Mesothelial cell of epicardium (in vitro differentiated cells): Measurements from ENCODE around the gene ARPC5. TPM values are rescaled to one million over a fixed set of nuclear protein-coding genes. Genes with fewer than 3 reads are reported as not detected.

Source experiments
- DNase-seq, 2 experiments: peaks; one replicate each; pipeline ENCODE4 v3.0.0; 2021; ENCODE audit warnings: low spot score in 2 of 2; ENCODE audit not compliant: unreplicated experiment in 2 of 2
- H3K27ac Mint-ChIP-seq: 2 replicates; pipeline ENCODE4 v1.8.0; 2021; ENCODE audit warnings: mixed read lengths
- H3K27me3 Mint-ChIP-seq: 2 replicates; pipeline ENCODE4 v1.8.0; 2021; ENCODE audit warnings: low read depth, mixed read lengths
- H3K36me3 Mint-ChIP-seq: 2 replicates; pipeline ENCODE4 v1.8.0; 2021; ENCODE audit warnings: mixed read lengths
- H3K4me1 Mint-ChIP-seq: 2 replicates; pipeline ENCODE4 v1.8.0; 2021; ENCODE audit warnings: mixed read lengths
- H3K4me3 Mint-ChIP-seq: 2 replicates; pipeline ENCODE4 v1.8.0; 2021; ENCODE audit warnings: mild to moderate bottlenecking, moderate library complexity, mixed read lengths
- H3K9me3 Mint-ChIP-seq: 2 replicates; pipeline ENCODE4 v1.8.0; 2021; ENCODE audit warnings: mixed read lengths
- CTCF ChIP-seq: fragments of 200-600 bp; sonication (generic); IDR thresholded peaks from one replicate; pipeline ENCODE4 v1.5.0; 2021; ENCODE audit warnings: antibody characterized with exemption; ENCODE audit not compliant: unreplicated experiment
- total RNA-seq: library from RNA; stranded (reverse); gene quantifications from 3 replicates; pipeline ENCODE4 v1.2.1, GENCODE V29; 2021

The ARPC5 gene
- total RNA-seq, 1 donor from 2014 or later, result 73.9 TPM

DNA sequence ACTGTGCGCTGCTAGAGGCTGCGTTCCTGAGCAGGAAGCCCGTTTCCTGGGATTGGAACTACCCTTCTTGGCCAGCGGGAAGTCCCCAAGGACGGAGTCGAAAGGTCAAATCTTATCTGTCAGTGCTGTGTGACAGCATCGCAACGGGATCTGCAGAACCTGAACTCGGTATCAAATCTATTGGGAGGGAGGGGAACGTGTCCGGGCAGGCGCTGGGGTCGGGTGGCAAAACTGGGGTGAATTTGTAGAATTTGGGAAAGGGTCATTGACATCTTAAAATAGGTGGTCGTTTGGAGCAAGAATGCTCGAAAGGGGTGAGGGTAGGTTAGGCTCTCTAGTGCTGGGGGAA is 725 bp upstream of the ARPC5 start:
- Mint-ChIP-seq H3K27me3 (peaks cover 32% of the 10 kb centered on the region), H3K9me3 (no peaks in the 10 kb centered on the region), H3K36me3 (peaks cover 3% of the 10 kb centered on the region), H3K4me3 (peak overlapping the region; percentile 100), H3K4me1 (peaks cover 39% of the 10 kb centered on the region), H3K27ac (no peak overlapping the region)
- DNase-seq, result no peak
- no peak for TF ChIP-seq CTCF

DNA sequence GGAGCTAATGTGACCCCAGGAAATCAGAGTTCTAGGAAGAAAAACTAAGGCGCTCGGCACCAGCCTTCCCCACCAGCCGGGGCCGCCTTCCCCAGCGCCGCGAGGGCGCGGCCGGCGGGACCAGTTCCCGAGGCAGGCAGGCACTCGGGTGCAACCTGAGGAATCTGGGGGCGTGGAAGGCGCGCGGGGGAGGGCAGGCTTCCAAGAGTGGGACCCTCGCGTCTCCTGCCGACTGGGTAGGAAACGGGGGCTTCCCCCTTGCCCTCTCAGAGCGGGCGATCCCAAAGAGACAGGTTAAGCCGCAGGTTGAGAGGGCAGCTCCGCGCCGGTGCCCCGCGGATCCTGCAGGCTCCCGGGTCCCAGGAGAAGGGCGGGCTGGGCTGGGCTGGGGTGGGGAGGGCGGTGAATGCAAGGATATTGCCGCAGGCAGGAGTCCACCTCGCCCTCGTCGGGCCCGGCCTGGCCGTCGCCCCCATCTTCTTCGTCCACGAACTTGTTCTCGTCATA is 431 bp downstream of the ARPC5 start:
- H3K36me3 Mint-ChIP-seq, result peaks cover 9% of the 10 kb centered on the region
- H3K27ac Mint-ChIP-seq, result peak overlapping the region; percentile 100
- H3K9me3 Mint-ChIP-seq, result no peaks in the 10 kb centered on the region
- H3K4me3 Mint-ChIP-seq, result peak overlapping the region; percentile 100
- TF ChIP-seq CTCF, result no peak
- DNase-seq, result peak; percentile 34 to 68
- peaks cover 45% of the 10 kb centered on the region for H3K4me1 Mint-ChIP-seq
- H3K27me3 Mint-ChIP-seq, result peaks cover 32% of the 10 kb centered on the region

GRCh38 chr1:183634429-183635065 is 1.0 kb downstream of the ARPC5 start:
- TF ChIP-seq CTCF, result no peak
- H3K4me3 Mint-ChIP-seq, result peak overlapping the region; percentile 100
- H3K36me3 Mint-ChIP-seq, result peaks cover 11% of the 10 kb centered on the region
- H3K4me1 Mint-ChIP-seq, result peaks cover 45% of the 10 kb centered on the region
- H3K27ac Mint-ChIP-seq, result peak overlapping the region; percentile 100
- no peaks in the 10 kb centered on the region for H3K9me3 Mint-ChIP-seq
- DNase-seq, result no peak
- H3K27me3 Mint-ChIP-seq, result peaks cover 27% of the 10 kb centered on the region

GRCh38 chr1:183633676-183634343 is 1.8 kb downstream of the ARPC5 start:
- Mint-ChIP-seq H3K36me3 (peaks cover 15% of the 10 kb centered on the region), H3K27me3 (peaks cover 24% of the 10 kb centered on the region), H3K9me3 (no peaks in the 10 kb centered on the region), H3K27ac (peak overlapping the region; percentile 100), H3K4me3 (peak overlapping the region; percentile 100), H3K4me1 (peaks cover 45% of the 10 kb centered on the region)
- TF ChIP-seq CTCF, result peak; percentile 42
- DNase-seq, result no peak

DNA sequence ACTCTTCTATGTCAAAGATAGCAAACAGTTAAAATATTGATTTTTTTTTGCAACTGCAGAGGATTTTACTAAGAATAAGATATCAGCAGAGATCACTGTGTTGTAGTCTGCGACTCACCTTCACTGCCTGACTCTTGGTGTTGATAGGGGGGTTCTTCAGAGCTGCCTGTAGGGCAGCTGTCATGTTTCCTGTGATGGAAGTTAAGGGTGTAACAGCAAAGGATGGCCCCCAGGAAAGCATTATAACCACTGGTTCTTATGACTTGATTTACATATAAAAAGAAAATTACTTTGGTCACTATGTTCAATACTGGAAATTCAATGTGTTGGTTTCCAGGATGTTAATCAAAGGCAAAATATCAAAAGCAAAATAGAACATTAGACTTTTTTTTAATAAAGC is 2.6 kb downstream of the ARPC5 start:
- Mint-ChIP-seq H3K4me1 (peaks cover 45% of the 10 kb centered on the region), H3K4me3 (peak overlapping the region; percentile 100), H3K27ac (peak overlapping the region; percentile 52), H3K9me3 (no peaks in the 10 kb centered on the region), H3K36me3 (peaks cover 23% of the 10 kb centered on the region), H3K27me3 (peaks cover 17% of the 10 kb centered on the region)
- no peak for DNase-seq
- TF ChIP-seq CTCF, result no peak
